GM11168 (cell line): ENCODE measurements around the gene SLC7A6OS.

ENCODE experiments used
- in situ Hi-C: fragments of 300-500 bp; cut with MboI; formaldehyde crosslinking; loops from one replicate; pipeline ENCODE4 v1.12.0; 2022; ENCODE audit warnings: low sequenced_read_pairs; ENCODE audit not compliant: unreplicated experiment

The SLC7A6OS gene

GRCh38 chr16:68257906-68258800, 52.6 kb downstream of the SLC7A6OS start:
- in situ Hi-C loops, result loop anchor here (5.0 kb wide), 1 partner anchor 54 kb away; the partner anchor contains the start of genes PRMT7 and SLC7A6OS

DNA sequence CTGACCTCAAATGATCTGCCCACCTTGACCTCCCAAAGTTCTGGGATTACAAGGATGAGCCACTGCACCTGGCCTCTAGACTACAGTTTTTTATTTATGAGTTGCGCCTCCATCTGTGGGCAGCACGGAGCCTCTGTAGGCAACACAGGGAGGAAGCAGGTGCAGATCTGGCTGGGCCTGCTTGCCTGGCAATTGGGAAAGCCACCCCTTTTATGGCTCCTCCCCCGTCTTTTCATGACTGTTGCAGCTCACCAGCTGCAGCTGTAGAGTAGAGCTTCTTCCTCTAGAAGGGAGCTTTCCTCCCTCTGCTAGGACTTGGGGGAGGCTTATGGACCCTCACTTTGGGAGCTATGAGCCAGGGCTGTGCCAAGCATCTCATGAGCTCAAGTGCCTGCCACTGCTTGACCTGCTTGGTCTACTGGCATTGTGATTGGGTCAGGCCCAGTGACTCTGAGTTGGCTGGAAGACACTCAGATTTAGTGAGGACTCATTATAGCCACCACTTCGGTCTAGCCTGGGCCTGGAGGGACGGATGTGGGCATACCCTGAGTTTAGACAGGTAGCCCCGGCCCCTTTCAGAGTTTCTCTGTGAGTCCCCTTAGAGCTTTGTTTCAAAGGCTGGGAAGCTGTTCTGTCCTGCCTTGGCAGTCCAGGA, 53.4 kb downstream of the SLC7A6OS start:
- in situ Hi-C loops, result loop anchor here (5.0 kb wide), 1 partner anchor 55 kb away; the partner anchor contains the start of genes PRMT7 and SLC7A6OS

DNA sequence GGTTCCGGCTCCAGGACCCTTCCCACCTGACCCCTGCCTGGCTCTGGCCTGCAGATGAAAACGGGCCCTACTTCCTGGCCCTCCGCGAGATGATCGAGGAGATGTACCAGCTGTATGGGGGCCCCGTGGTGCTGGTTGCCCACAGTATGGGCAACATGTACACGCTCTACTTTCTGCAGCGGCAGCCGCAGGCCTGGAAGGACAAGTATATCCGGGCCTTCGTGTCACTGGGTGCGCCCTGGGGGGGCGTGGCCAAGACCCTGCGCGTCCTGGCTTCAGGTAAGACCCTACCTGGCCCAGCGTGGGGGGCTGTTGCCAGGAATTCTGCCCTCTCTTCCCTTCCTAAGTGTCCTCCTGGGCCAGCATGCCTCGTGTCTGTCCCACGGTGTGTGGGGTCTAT, 55.0 kb downstream of the SLC7A6OS start:
- in situ Hi-C loops, result loop anchor here (5.0 kb wide), 1 partner anchor 57 kb away; the partner anchor contains the start of genes PRMT7 and SLC7A6OS

DNA sequence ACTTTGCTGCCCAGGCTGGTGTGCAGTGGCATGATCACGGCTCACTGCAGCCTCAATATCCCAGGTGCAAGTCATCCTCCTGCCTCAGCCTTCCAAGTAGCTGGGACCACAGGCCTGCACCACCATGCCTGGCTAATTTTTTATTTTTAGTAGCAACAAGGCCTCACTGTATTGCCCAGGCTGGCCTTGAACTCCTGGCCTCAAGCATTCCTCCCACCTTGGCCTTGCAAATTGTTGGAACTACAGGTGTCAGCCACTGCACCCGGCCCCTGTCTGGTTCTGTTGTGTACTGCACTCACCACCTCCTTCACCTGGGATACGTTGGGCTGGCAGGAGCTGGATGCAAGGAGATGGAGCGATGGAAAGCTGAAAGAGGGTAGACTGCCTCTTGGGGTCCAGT, 57.0 kb downstream of the SLC7A6OS start:
- in situ Hi-C loops, result no loop called here

DNA sequence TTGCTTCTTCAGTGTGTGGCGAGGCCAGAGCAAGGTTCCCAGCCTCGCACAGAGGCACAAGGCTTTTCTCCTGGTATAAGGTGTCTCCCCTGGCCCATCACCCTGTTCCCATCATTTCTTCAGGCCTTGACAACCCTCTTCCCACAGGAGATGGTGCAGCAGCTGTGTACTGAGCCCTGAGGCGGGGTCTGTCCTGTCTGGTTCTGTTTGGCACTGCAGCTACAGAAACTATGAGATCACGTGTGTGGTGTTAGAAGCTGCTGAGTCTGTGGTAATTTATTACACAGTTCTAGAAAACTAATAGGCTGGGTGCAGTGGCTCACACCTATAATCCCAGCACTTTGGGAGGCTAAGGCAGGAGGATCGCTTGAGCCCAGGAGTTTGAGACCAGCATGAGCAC, 58.4 kb downstream of the SLC7A6OS start:
- in situ Hi-C loops, result no loop called here

DNA sequence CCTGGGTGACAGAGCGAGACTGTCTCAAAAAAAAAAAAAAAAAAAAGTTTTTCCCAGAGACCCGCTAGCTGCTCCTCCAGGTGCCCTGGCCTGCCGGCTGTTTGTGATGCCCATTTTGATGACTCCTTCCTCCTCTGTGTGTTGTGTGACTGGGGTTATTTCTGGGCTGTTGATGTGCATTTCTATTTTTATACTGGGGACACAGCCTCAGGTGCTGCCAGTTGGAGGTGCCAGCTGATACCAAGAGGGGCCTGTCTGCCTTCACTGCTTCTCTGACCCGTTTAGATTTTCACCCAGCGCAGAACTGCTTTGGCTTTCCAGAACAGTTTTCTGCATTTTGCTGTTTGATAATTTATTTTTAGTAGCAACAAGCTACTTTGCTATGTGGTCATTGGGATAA, 58.9 kb downstream of the SLC7A6OS start:
- in situ Hi-C loops, result no loop called here

DNA sequence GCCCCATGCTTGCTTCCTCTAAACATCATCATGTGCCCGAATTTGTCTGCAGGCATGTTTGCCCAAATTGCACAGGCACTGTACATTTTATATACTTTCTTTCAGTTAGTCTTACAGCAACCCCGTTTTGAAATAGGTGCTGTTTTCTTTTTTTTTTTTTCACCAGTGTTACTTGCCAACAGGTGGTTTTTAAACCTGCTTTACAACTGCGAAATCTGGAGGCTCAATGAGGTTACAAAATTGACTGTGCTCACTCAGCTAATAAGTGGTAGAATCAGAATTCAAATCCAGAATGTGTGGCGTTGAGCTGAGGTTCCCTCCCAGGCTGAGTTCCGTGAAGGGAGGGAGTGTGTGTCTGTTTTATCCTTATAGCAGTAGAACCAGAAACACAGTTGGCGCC, 59.8 kb downstream of the SLC7A6OS start:
- in situ Hi-C loops, result no loop called here

- in situ Hi-C loops, result no loop called here
These were observed 61.4 kb downstream of the SLC7A6OS start for GRCh38 chr16:68249371-68249770.
